Naive thymus-derived CD4-positive, alpha-beta T cell (primary cell): ENCODE data around the gene REM2. TPM values are rescaled to one million over a fixed set of nuclear protein-coding genes. Genes with fewer than 3 reads are reported as not detected.

Experiments
- ATAC-seq: fragments of 150-1000 bp; cut with Tn5 transposase; 2 replicates; pipeline ENCODE4 v1.10.0; 2021; ENCODE audit warnings: mild to moderate bottlenecking, moderate library complexity
- CTCF ChIA-PET: fragments of 350-600 bp; sonication (Branson Sonifier 250); formaldehyde crosslinking; loops from one replicate; lab custom pipeline; 2021; ENCODE audit warnings: antibody characterized with exemption; lab: Charles Lee
- POLR2A ChIA-PET: fragments of 350-600 bp; sonication (Branson Sonifier 250); formaldehyde crosslinking; loops from one replicate; lab custom pipeline; 2021; ENCODE audit warnings: antibody characterized with exemption, inconsistent platforms; lab: Charles Lee
- DNase-seq, 9 donors: peaks; one replicate each; pipeline versions ENCODE4 v3.0.0 to v3.0.0-alpha.2; 2020 to 2022; ENCODE audit warnings: mixed read lengths in 1 of 9
- H3K27ac ChIP-seq: one replicate; pipeline ENCODE4 v1.7.0; 2013; ENCODE audit warnings: mild to moderate bottlenecking, low read depth, low read length, moderate library complexity
- H3K27me3 ChIP-seq, 2 donors: one replicate each; pipeline ENCODE4 v1.7.0; 2013; ENCODE audit warnings: low read length in 2 of 2, mild to moderate bottlenecking in 2 of 2, moderate library complexity in 2 of 2; ENCODE audit not compliant: control insufficient read depth in 2 of 2, insufficient read depth in 2 of 2
- H3K36me3 ChIP-seq, 3 experiments: 1 replicate in 2 of 3; 2 replicates in 1 of 3; pipeline ENCODE4 v1.7.0; 2013; ENCODE audit warnings: low read length in 3 of 3, mild to moderate bottlenecking in 3 of 3, moderate library complexity in 1 of 3; ENCODE audit not compliant: insufficient read depth in 3 of 3, control insufficient read depth in 2 of 3
- H3K4me1 ChIP-seq, 2 donors: one replicate each; pipeline ENCODE4 v1.7.0; 2013; ENCODE audit warnings: low read length in 2 of 2, mild to moderate bottlenecking in 2 of 2, moderate library complexity in 1 of 2; ENCODE audit not compliant: control insufficient read depth in 2 of 2, insufficient read depth in 2 of 2
- H3K4me3 ChIP-seq: 2 replicates; pipeline ENCODE4 v1.7.0; 2013; ENCODE audit warnings: mild to moderate bottlenecking, low read length
- H3K9me3 ChIP-seq, 3 experiments: 1 replicate in 2 of 3; 2 replicates in 1 of 3; pipeline ENCODE4 v1.7.0; 2013; ENCODE audit warnings: low read length in 3 of 3; ENCODE audit not compliant: control insufficient read depth in 2 of 3
- H3K27ac Mint-ChIP-seq, 9 donors: one replicate each; pipeline ENCODE4 v1.8.0; 2020 to 2022; ENCODE audit warnings: mixed read lengths in 9 of 9, mild to moderate bottlenecking in 8 of 9, moderate library complexity in 5 of 9, inconsistent platforms in 2 of 9
- H3K27me3 Mint-ChIP-seq, 5 donors: one replicate each; pipeline ENCODE4 v1.8.0; 2021 to 2022; ENCODE audit warnings: mixed read lengths in 5 of 5, mild to moderate bottlenecking in 1 of 5
- H3K36me3 Mint-ChIP-seq, 5 donors: one replicate each; pipeline ENCODE4 v1.8.0; 2020 to 2022; ENCODE audit warnings: mixed read lengths in 5 of 5, mild to moderate bottlenecking in 3 of 5, inconsistent platforms in 1 of 5
- H3K4me1 Mint-ChIP-seq, 7 donors: one replicate each; pipeline ENCODE4 v1.8.0; 2020 to 2022; ENCODE audit warnings: mixed read lengths in 7 of 7, mild to moderate bottlenecking in 3 of 7, inconsistent platforms in 1 of 7
- H3K4me3 Mint-ChIP-seq, 10 donors: one replicate each; pipeline ENCODE4 v1.8.0; 2020 to 2022; ENCODE audit warnings: mild to moderate bottlenecking in 10 of 10, mixed read lengths in 10 of 10, moderate library complexity in 6 of 10, inconsistent platforms in 2 of 10
- H3K9me3 Mint-ChIP-seq, 11 donors: one replicate each; pipeline ENCODE4 v1.8.0; 2020 to 2022; ENCODE audit warnings: mixed read lengths in 11 of 11, mild to moderate bottlenecking in 4 of 11, inconsistent platforms in 1 of 11, moderate library complexity in 1 of 11
- intact Hi-C, 2 donors: fragments of 100-400 bp; cut with micrococcal nuclease; formaldehyde crosslinking; loops; one replicate each; pipeline ENCODE4 v1.15.1; 2023
- polyA plus RNA-seq, 2 donors: library from polyadenylated mRNA; unstranded; fragments of 300-500 nt; fragmentation: Illumina TruSeq; gene quantifications; one replicate each; pipeline ENCODE4 v1.2.3, GENCODE V29; 2021
- total RNA-seq, 6 experiments: library from RNA in 5 of 6; stranded (reverse) in 5 of 6; gene quantifications; 1 replicate in 5 of 6; 2 replicates in 1 of 6; pipeline ENCODE4 v1.2.3 and lab custom pipeline; 2021 to 2026

Gene REM2
- total and polyA plus RNA-seq, 7 experiments from 2014 or later = 0.58 to 8.6 (median 3.9) TPM

DNA sequence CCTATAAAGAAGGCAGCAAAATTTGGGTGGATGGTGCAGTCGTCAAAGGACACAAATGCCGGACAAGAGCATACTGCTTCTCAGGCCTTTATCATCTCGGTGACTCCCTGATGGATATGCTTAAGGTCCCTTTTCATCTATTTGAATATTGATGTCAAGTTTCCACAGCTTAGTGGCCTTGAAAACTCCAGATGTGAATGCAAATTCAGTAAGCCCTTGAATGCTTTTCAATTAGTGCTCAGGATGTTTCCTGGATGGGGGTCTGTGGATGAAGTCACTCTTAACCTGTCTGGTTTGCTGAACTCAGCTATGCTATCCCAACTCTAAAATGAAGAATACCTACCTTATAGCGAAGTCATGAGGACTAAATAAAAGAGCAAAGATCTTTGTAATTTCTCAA lies 10.7 kb downstream of the REM2 start:
- CTCF ChIA-PET = interaction anchor here (0.6 to 1.2 kb wide), 2 partner anchors 39 to 71 kb away, joined by 4 read pairs; no protein-coding TSS in a partner anchor
- no peak for DNase-seq
- intact Hi-C loops = no loop called here

DNA sequence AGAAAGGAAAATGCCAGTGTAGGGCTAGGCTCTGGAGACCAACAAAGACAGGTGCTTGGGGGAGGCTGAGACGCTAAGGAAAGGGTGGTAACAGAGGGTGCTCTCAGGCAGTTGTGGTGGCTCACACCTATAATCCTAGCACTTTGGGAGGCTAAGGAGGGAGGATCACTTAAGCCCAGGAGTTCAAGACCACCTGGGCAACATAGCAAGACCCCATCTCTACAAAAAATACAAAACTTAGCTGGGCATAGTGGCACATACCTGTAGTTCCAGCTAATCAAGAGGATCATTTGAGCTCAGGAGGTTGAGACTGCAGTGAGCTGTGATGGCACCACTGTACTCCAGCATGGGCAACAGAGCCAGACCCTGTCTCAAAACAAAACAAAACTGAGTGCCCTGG lies 12.4 kb downstream of the REM2 start:
- Mint-ChIP-seq H3K4me3 (no peak overlapping the region), H3K9me3 (no peaks in the 10 kb centered on the region), H3K4me1 (peaks cover 6 to 15% (median 12%) of the 10 kb centered on the region in 7 donors), H3K27me3 (no peaks in the 10 kb centered on the region), H3K27ac (peak overlapping the region in 1 of 9 donors; percentile 17), H3K36me3 (peaks cover 0 to 18% (median 9%) of the 10 kb centered on the region in 5 donors)
- H3K27ac ChIP-seq = no peak overlapping the region
- intact Hi-C loops = no loop called here
- ATAC-seq (no peak), DNase-seq (no peak)
- peaks cover 0 to 4% of the 10 kb centered on the region in 2 donors for H3K4me1 ChIP-seq
- CTCF ChIA-PET = interaction anchor here (1.1 to 2.0 kb wide), 6 partner anchors 10 to 325 kb away, joined by 3 to 8 read pairs (median 6); no protein-coding TSS in a partner anchor
- H3K36me3 ChIP-seq = peaks cover 0 to 7% (median 0%) of the 10 kb centered on the region in 3 experiments
- H3K27me3 ChIP-seq = no peaks in the 10 kb centered on the region
- POLR2A ChIA-PET = interaction anchor here (0.6 to 1.8 kb wide), 7 partner anchors 9 to 200 kb away, joined by 4 to 9 read pairs (median 4); partner anchors contain the start of genes ACIN1, C14orf119 and REM2
- H3K4me3 ChIP-seq = no peak overlapping the region
- no peaks in the 10 kb centered on the region for H3K9me3 ChIP-seq

More for the DNA sequence above, 10.7 kb downstream of the REM2 start:
- H3K4me1 Mint-ChIP-seq = peaks cover 11 to 21% (median 18%) of the 10 kb centered on the region in 7 donors
- peak overlapping the region in 1 of 9 donors; percentile 41 for H3K27ac Mint-ChIP-seq
- POLR2A ChIA-PET = interaction anchor here (1.5 kb wide), 1 partner anchor 11 kb away, joined by 4 read pairs; the partner anchor contains the start of gene REM2
- H3K36me3 Mint-ChIP-seq = peaks cover 0 to 19% (median 12%) of the 10 kb centered on the region in 5 donors
- Histone ChIP-seq H3K4me3 (no peak overlapping the region), H3K36me3 (peaks cover 0 to 3% (median 0%) of the 10 kb centered on the region in 3 experiments), H3K27ac (no peak overlapping the region), H3K27me3 (no peaks in the 10 kb centered on the region), H3K9me3 (no peaks in the 10 kb centered on the region), H3K4me1 (peaks cover 2 to 14% of the 10 kb centered on the region in 2 donors)
- ATAC-seq = no peak
- H3K9me3 Mint-ChIP-seq = no peaks in the 10 kb centered on the region
- H3K27me3 Mint-ChIP-seq = no peaks in the 10 kb centered on the region
- no peak overlapping the region for H3K4me3 Mint-ChIP-seq

DNA sequence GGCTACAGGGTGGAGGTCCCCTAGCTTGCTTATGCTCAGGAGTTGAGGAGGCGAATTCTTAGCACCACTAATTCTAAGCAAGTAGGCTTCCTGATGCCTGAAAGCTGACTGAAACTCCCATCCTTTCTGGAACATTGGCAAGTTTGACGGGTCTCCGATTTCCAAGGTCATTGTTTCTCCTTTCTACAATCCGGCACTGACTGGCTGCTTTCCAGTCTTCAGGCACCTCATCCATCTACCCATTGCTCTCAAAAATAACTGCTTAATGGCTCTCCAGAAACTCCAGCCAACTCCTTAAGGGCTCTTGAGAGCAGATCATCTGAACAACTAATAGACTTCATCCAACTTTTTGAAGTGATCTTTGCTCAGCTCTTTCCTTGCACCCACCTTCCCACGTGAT lies 13.3 kb downstream of the REM2 start:
- Mint-ChIP-seq H3K36me3 (peaks cover 7 to 23% (median 11%) of the 10 kb centered on the region in 5 donors), H3K4me1 (peaks cover 11 to 22% (median 15%) of the 10 kb centered on the region in 7 donors), H3K4me3 (no peak overlapping the region), H3K9me3 (no peaks in the 10 kb centered on the region), H3K27me3 (no peaks in the 10 kb centered on the region), H3K27ac (peak overlapping the region in 3 of 9 donors; percentile 10 to 23 (median 21))
- Histone ChIP-seq H3K27ac (no peak overlapping the region), H3K4me3 (no peak overlapping the region), H3K9me3 (no peaks in the 10 kb centered on the region), H3K36me3 (peaks cover 0 to 13% (median 5%) of the 10 kb centered on the region in 3 experiments), H3K4me1 (peaks cover 0 to 4% of the 10 kb centered on the region in 2 donors), H3K27me3 (no peaks in the 10 kb centered on the region)
- no peak for ATAC-seq
- CTCF ChIA-PET = interaction anchor here (0.6 to 2.0 kb wide), 9 partner anchors 10 to 325 kb away, joined by 3 to 12 read pairs (median 5); no protein-coding TSS in a partner anchor
- POLR2A ChIA-PET = interaction anchor here (0.9 to 1.8 kb wide), 4 partner anchors 8 to 38 kb away, joined by 4 to 9 read pairs (median 6); partner anchors contain the start of gene REM2
- intact Hi-C loops = no loop called here
- no peak for DNase-seq

DNA sequence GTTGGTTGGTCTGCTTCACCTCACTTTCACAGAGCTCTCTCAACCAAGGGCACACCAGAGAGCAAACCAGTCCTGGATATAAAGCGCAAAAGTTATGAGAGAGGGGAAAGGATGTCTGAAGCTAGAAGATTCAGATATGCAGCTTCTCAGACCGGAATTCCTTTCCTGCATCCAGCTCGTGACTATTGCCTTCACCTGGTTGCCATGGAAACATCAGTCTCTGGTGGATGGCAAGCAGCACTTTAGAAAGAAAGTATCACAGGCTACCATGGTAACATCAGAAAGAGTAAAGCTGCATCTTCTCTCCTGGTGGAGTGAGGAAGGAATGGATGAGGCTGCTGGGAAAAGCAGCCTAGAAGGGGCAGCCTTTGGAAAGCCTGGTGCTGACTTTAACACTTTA lies 13.7 kb downstream of the REM2 start:
- H3K27me3 ChIP-seq = no peaks in the 10 kb centered on the region
- POLR2A ChIA-PET = interaction anchor here (1.2 to 1.8 kb wide), 3 partner anchors 8 to 14 kb away, joined by 4 to 9 read pairs (median 7); partner anchors contain the start of gene REM2
- DNase-seq (no peak), ATAC-seq (no peak)
- intact Hi-C loops = no loop called here
- Mint-ChIP-seq H3K4me1 (peaks cover 11 to 24% (median 15%) of the 10 kb centered on the region in 7 donors), H3K9me3 (no peaks in the 10 kb centered on the region), H3K27ac (peak overlapping the region in 3 of 9 donors; percentile 10 to 23 (median 21)), H3K4me3 (no peak overlapping the region), H3K27me3 (no peaks in the 10 kb centered on the region), H3K36me3 (peaks cover 8 to 27% (median 15%) of the 10 kb centered on the region in 5 donors)
- H3K27ac ChIP-seq = no peak overlapping the region
- peaks cover 0 to 4% of the 10 kb centered on the region in 2 donors for H3K4me1 ChIP-seq
- H3K36me3 ChIP-seq = peaks cover 1 to 17% (median 5%) of the 10 kb centered on the region in 3 experiments
- CTCF ChIA-PET = interaction anchor here (0.6 to 2.0 kb wide), 7 partner anchors 11 to 326 kb away, joined by 3 to 12 read pairs (median 6); no protein-coding TSS in a partner anchor
- H3K4me3 ChIP-seq = no peak overlapping the region
- H3K9me3 ChIP-seq = no peaks in the 10 kb centered on the region

DNA sequence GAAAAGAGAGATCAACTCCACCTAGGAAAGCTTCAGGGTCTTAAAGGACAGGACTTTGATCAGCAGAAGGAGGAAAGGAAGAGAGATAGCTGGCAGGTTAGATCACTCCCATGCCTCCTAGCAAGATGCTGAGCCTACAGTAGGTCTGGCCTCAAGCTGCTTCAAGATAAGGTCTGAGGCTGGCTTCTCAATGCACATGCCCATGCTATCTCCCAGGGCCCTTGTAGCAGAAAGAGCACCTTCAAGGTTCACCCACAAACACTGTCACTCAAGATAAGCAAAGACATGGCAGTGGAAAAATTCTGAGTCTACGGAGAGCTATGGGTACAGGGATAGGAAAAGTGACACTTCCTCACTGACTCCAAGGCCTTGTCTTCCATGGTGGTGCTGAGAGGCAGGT lies 14.3 kb downstream of the REM2 start:
- intact Hi-C loops = no loop called here

DNA sequence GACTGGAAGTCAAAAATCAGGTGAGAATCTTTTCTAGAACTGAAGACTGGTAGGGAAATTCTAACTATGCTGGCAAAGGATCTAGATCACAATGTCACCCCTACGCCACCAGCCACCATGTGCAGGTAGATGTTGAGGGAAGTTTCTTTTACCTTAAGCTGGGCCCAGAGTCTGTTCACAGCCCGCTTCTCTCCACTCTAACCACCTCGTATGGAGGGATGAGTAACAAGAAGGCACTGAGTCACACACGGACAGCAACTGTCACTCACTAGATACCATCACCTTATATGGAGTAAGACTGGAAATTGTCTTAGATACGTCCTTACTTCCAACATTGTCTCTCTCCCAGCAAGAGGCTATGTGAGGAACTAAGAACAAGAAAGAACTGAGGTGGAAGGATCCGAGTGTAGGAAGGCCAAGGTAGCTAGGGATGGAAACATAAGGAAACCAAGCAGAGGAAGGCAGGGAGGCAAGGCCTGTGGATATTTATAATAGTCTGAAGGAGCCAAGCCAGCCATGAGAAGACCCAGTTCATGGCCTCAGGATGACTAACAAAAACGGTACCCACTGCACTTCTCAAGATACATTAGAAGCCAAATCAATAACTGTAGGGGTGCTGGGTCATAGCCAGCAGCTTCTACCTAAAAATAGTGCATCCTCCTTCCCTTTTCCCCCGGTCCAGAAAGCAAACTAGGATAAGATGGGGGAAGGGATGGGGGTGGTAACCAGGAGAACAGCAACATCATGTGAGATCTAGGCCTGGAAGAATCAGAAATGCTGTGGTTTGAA lies 15.5 kb downstream of the REM2 start:
- ATAC-seq = no peak

More for the DNA sequence above, 14.3 kb downstream of the REM2 start:
- H3K4me3 Mint-ChIP-seq = no peak overlapping the region
- H3K4me3 ChIP-seq = no peak overlapping the region
- ChIA-PET CTCF (interaction anchor here (0.7 to 2.0 kb wide), 4 partner anchors 13 to 946 kb away, joined by 3 to 12 read pairs (median 7); no protein-coding TSS in a partner anchor), POLR2A (interaction anchor here (0.5 to 0.6 kb wide), 2 partner anchors 284 to 980 kb away, joined by 3 read pairs; no protein-coding TSS in a partner anchor)
- no peaks in the 10 kb centered on the region for H3K9me3 Mint-ChIP-seq
- no peaks in the 10 kb centered on the region for H3K27me3 ChIP-seq
- H3K4me1 ChIP-seq = peaks cover 0 to 4% of the 10 kb centered on the region in 2 donors
- DNase-seq (no peak), ATAC-seq (no peak)
- peaks cover 10 to 24% (median 15%) of the 10 kb centered on the region in 7 donors for H3K4me1 Mint-ChIP-seq
- H3K27ac ChIP-seq = no peak overlapping the region
- peaks cover 7 to 23% (median 9%) of the 10 kb centered on the region in 3 experiments for H3K36me3 ChIP-seq
- peaks cover 10 to 33% (median 15%) of the 10 kb centered on the region in 5 donors for H3K36me3 Mint-ChIP-seq
- no peaks in the 10 kb centered on the region for H3K27me3 Mint-ChIP-seq
- H3K27ac Mint-ChIP-seq = peak overlapping the region in 2 of 9 donors; percentile 54 to 64
- no peaks in the 10 kb centered on the region for H3K9me3 ChIP-seq

More for the DNA sequence above, 15.5 kb downstream of the REM2 start:
- POLR2A ChIA-PET = interaction anchor here (1.3 kb wide), 1 partner anchor 26 kb away, joined by 8 read pairs; no protein-coding TSS in a partner anchor
- CTCF ChIA-PET = interaction anchor here (0.6 to 3.5 kb wide), 4 partner anchors 9 to 88 kb away, joined by 3 to 18 read pairs (median 5); no protein-coding TSS in a partner anchor
- H3K36me3 ChIP-seq = peaks cover 11 to 33% (median 17%) of the 10 kb centered on the region in 3 experiments
- Mint-ChIP-seq H3K4me3 (no peak overlapping the region), H3K27ac (peak overlapping the region in 7 of 9 donors; percentile 2 to 67 (median 49)), H3K36me3 (peaks cover 10 to 30% (median 12%) of the 10 kb centered on the region in 5 donors), H3K27me3 (no peaks in the 10 kb centered on the region), H3K9me3 (no peaks in the 10 kb centered on the region), H3K4me1 (peaks cover 10 to 24% (median 15%) of the 10 kb centered on the region in 7 donors)
- no peak for DNase-seq
- no peaks in the 10 kb centered on the region for H3K27me3 ChIP-seq
- H3K9me3 ChIP-seq = no peaks in the 10 kb centered on the region
- H3K4me1 ChIP-seq = peaks cover 0 to 4% of the 10 kb centered on the region in 2 donors
- H3K4me3 ChIP-seq = no peak overlapping the region
- no peak overlapping the region for H3K27ac ChIP-seq
- intact Hi-C loops = no loop called here
